HS-27A (cell line): Measurements from ENCODE around the gene URB1.
"Not testable (repeated sequence)": the region's sequence is repeated elsewhere in the genome, so short reads cannot be mapped to it uniquely, and the experiment has no call there.

Experiments used
- DNase-seq: peaks from one replicate; pipeline ENCODE4 v3.0.0-alpha.2; 2012; ENCODE audit warnings: low read depth, missing footprints

Gene URB1

GRCh38 chr21:32285476-32285875 lies 107.3 kb downstream of the URB1 start:
- no peak for DNase-seq

- DNase-seq = no peak
These were observed 109.8 kb downstream of the URB1 start for GRCh38 chr21:32282992-32283391.

- DNase-seq = no peak
These were observed 111.3 kb downstream of the URB1 start for GRCh38 chr21:32281531-32281930.

GRCh38 chr21:32279377-32279680 lies 113.5 kb downstream of the URB1 start:
- DNase-seq = no peak

- DNase-seq = peak; percentile 83
These were observed 114.1 kb downstream of the URB1 start, which contains the start of gene MIS18A for GRCh38 chr21:32278518-32279376. Gene MIS18A, minus strand, starts transcription at chr21:32279049. Its CDS starts 35 bp downstream, at chr21:32279014.

- DNase-seq = no peak
These were observed 114.7 kb downstream of the URB1 start for GRCh38 chr21:32278103-32278502.

GRCh38 chr21:32276671-32277070 lies 116.1 kb downstream of the URB1 start:
- no peak for DNase-seq

- no peak for DNase-seq
These were observed 122.1 kb downstream of the URB1 start for GRCh38 chr21:32270748-32271147.

GRCh38 chr21:32265321-32265720 lies 127.5 kb downstream of the URB1 start:
- not testable (repeated sequence) for DNase-seq

GRCh38 chr21:32261929-32262328 lies 130.9 kb downstream of the URB1 start:
- DNase-seq = no peak
